ENCODE measurements around the gene RIMBP2.

GRCh38 chr12:130582286-130582685 is 133.8 kb downstream of the RIMBP2 start:
- TF ChIP-seq POLR2A (IDR thresholded peaks at IDR 0.05) (no peak), CTCF (IDR thresholded peaks at IDR 0.05) (no peak), EP300 (IDR thresholded peaks at IDR 0.05) (no peak)
